Caco-2 (cell line): Measurements from ENCODE around the gene SMARCD3. TPM values are rescaled to one million over a fixed set of nuclear protein-coding genes. Genes with fewer than 3 reads are reported as not detected.

Experiments
- BruUV-seq: library from RNA; stranded (reverse); fragments of 400-500 nt; replicated peaks from 2 replicates; lab custom pipeline; 2021; lab: Mats Ljungman, UMichigan
- CTCF ChIA-PET: fragments of 300-600 bp; sonication (Branson Sonifier 250); formaldehyde crosslinking; loops from one replicate; lab custom pipeline; 2022; ENCODE audit warnings: antibody characterized with exemption; lab: Charles Lee
- POLR2A ChIA-PET: fragments of 300-600 bp; sonication (Branson Sonifier 250); formaldehyde crosslinking; loops from one replicate; lab custom pipeline; 2022; ENCODE audit warnings: antibody characterized with exemption; lab: Charles Lee
- DNase-seq, 2 experiments: peaks; one replicate each; pipeline versions ENCODE4 v3.0.0 to v3.0.0-alpha.2; 2020 to 2022
- H3K27me3 ChIP-seq: replicated peaks from 2 replicates; pipeline ENCODE4 v1.6.0; 2011; ENCODE audit warnings: low read length; ENCODE audit not compliant: control insufficient read depth, insufficient read depth
- H3K36me3 ChIP-seq: 2 replicates; pipeline ENCODE4 v1.5.1; 2011; ENCODE audit warnings: low read length; ENCODE audit not compliant: control insufficient read depth, insufficient read depth
- H3K4me1 ChIP-seq: fragments of 250-450 bp; sonication (Bioruptor Pico); 2 replicates; pipeline ENCODE4 v1.5.1; 2020; ENCODE audit warnings: mild to moderate bottlenecking
- H3K4me3 ChIP-seq: 2 replicates; pipeline ENCODE4 v1.5.1; 2011; ENCODE audit warnings: low read depth, mild to moderate bottlenecking, control low read depth, low read length
- H3K9me3 ChIP-seq: fragments of 250-450 bp; sonication (Bioruptor Pico); 2 replicates; pipeline ENCODE4 v1.5.1; 2020; ENCODE audit warnings: mild to moderate bottlenecking, moderate library complexity
- H3K27ac Mint-ChIP-seq: one replicate; pipeline ENCODE4 v1.8.0; 2022; ENCODE audit warnings: mixed read lengths; ENCODE audit not compliant: unreplicated experiment
- H3K27me3 Mint-ChIP-seq: one replicate; pipeline ENCODE4 v1.8.0; 2022; ENCODE audit warnings: mixed read lengths; ENCODE audit not compliant: insufficient read depth, unreplicated experiment
- H3K36me3 Mint-ChIP-seq: one replicate; pipeline ENCODE4 v1.8.0; 2022; ENCODE audit warnings: mild to moderate bottlenecking, mixed read lengths; ENCODE audit not compliant: insufficient read depth, unreplicated experiment
- H3K4me1 Mint-ChIP-seq: one replicate; pipeline ENCODE4 v1.8.0; 2022; ENCODE audit warnings: low read depth, mixed read lengths; ENCODE audit not compliant: unreplicated experiment
- H3K4me3 Mint-ChIP-seq: one replicate; pipeline ENCODE4 v1.8.0; 2022; ENCODE audit warnings: mild to moderate bottlenecking, moderate library complexity, mixed read lengths; ENCODE audit not compliant: unreplicated experiment
- H3K9me3 Mint-ChIP-seq: one replicate; pipeline ENCODE4 v1.8.0; 2022; ENCODE audit warnings: mixed read lengths; ENCODE audit not compliant: unreplicated experiment
- intact Hi-C: fragments of 100-400 bp; cut with micrococcal nuclease; formaldehyde crosslinking; loops from one replicate; pipeline ENCODE4 v1.10.0; 2022; ENCODE audit not compliant: unreplicated experiment
- total RNA-seq: library from RNA; stranded (reverse); gene quantifications from 2 replicates; pipeline ENCODE4 v1.2.3, GENCODE V29; 2022
- TF ChIP-seq, protein P1 (sequence below), 2 experiments: fragments of 200-600 bp in 1 of 2; IDR thresholded peaks; 1 replicate in 1 of 2; 2 replicates in 1 of 2; pipeline versions ENCODE4 v1.5.1 to v1.8.0; 2011 to 2022; ENCODE audit warnings: antibody characterized with exemption in 1 of 2, control low read depth in 1 of 2, inconsistent platforms in 1 of 2, low read depth in 1 of 2, low read length in 1 of 2, mild to moderate bottlenecking in 1 of 2, moderate library complexity in 1 of 2; ENCODE audit not compliant: insufficient read depth in 1 of 2, severe bottlenecking in 1 of 2, unreplicated experiment in 1 of 2

SMARCD3 gene
- total RNA-seq, 1 experiment from 2014 or later, result 27.8 TPM

DNA sequence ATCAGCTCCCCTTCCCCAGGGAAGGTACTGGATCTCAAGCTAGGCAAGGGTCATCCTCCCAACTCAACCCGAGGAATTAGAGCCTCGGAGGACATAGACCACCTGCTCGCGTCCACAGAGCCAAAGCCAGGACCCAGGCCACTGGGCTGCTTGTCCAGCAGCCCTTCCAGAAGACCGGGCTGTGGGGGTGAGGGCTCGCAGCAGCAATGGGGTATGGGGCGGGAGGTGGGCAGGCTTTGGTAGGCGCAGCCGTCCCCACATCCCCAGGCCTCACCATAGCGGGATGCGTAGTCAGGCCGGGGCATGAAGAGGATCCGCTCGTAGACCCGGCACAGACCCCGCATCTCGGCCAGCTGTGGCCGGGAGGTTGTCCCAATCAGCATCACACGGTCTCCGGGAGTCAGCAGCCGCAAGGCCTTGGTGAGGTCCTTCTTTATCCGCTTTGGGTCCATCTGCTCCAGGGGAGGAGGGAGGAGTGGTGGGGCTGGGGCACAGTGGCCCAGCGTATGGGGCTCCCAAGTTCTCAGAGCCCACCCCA is 56.4 kb downstream of the SMARCD3 start:
- ChIA-PET POLR2A (no interaction called here), CTCF (no interaction called here)
- no peaks in the 10 kb centered on the region for H3K4me1 ChIP-seq
- no peaks in the 10 kb centered on the region for H3K36me3 Mint-ChIP-seq
- DNase-seq, result no peak
- H3K9me3 Mint-ChIP-seq, result no peaks in the 10 kb centered on the region
- TF ChIP-seq, protein P1, sequence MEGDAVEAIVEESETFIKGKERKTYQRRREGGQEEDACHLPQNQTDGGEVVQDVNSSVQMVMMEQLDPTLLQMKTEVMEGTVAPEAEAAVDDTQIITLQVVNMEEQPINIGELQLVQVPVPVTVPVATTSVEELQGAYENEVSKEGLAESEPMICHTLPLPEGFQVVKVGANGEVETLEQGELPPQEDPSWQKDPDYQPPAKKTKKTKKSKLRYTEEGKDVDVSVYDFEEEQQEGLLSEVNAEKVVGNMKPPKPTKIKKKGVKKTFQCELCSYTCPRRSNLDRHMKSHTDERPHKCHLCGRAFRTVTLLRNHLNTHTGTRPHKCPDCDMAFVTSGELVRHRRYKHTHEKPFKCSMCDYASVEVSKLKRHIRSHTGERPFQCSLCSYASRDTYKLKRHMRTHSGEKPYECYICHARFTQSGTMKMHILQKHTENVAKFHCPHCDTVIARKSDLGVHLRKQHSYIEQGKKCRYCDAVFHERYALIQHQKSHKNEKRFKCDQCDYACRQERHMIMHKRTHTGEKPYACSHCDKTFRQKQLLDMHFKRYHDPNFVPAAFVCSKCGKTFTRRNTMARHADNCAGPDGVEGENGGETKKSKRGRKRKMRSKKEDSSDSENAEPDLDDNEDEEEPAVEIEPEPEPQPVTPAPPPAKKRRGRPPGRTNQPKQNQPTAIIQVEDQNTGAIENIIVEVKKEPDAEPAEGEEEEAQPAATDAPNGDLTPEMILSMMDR (IDR thresholded peaks at IDR 0.05; ENCODE audit: insufficient read depth in 1 of 2, low read depth in 1 of 2, low read length in 1 of 2, severe bottlenecking in 1 of 2, unreplicated experiment in 1 of 2), result no peak
- H3K27me3 Mint-ChIP-seq, result peaks cover 15% of the 10 kb centered on the region
- BruUV-seq, result no TSS peak
- no peak overlapping the region for H3K27ac Mint-ChIP-seq
- no peaks in the 10 kb centered on the region for H3K4me1 Mint-ChIP-seq
- H3K4me3 ChIP-seq, result no peak overlapping the region
- intact Hi-C loops, result no loop called here
- no peaks in the 10 kb centered on the region for H3K36me3 ChIP-seq
- no peak overlapping the region for H3K4me3 Mint-ChIP-seq
- H3K27me3 ChIP-seq, result peaks cover 3% of the 10 kb centered on the region; the same call in 1 of the 2 replicates
- no peaks in the 10 kb centered on the region for H3K9me3 ChIP-seq

DNA sequence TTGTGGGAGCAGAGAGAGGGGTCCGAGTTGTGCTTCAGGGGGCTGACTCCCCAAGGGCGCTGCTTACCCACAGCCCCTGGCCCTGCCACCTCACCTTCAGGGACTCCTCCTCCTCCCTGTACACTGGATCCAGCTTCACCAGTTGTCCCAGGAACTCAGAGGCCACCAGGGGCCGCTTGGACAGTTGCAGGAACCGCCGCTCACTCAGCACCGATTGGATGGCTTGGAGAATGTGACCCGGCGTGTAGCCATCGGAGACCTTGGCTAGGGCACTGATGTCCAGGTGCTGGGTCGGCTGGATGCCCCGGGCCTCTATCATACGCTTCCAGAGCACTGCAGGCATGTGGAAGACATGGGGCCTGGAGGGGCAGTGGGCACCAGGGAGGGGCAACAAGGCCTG is 57.0 kb downstream of the SMARCD3 start:
- Mint-ChIP-seq H3K36me3 (no peaks in the 10 kb centered on the region), H3K27me3 (peaks cover 15% of the 10 kb centered on the region), H3K9me3 (no peaks in the 10 kb centered on the region), H3K4me1 (no peaks in the 10 kb centered on the region), H3K27ac (no peak overlapping the region), H3K4me3 (no peak overlapping the region)
- peak in 1 of 2 experiments; percentile 41 for DNase-seq
- no peaks in the 10 kb centered on the region for H3K9me3 ChIP-seq
- intact Hi-C loops, result no loop called here
- ChIA-PET POLR2A (no interaction called here), CTCF (no interaction called here)
- H3K4me3 ChIP-seq, result no peak overlapping the region
- TF ChIP-seq, protein P1 (IDR thresholded peaks at IDR 0.05; ENCODE audit: insufficient read depth in 1 of 2, low read depth in 1 of 2, low read length in 1 of 2, severe bottlenecking in 1 of 2, unreplicated experiment in 1 of 2), result peak; percentile 7 to 35
- H3K4me1 ChIP-seq, result no peaks in the 10 kb centered on the region
- H3K27me3 ChIP-seq, result peaks cover 3% of the 10 kb centered on the region; the same call in 1 of the 2 replicates
- no TSS peak for BruUV-seq
- no peaks in the 10 kb centered on the region for H3K36me3 ChIP-seq

DNA sequence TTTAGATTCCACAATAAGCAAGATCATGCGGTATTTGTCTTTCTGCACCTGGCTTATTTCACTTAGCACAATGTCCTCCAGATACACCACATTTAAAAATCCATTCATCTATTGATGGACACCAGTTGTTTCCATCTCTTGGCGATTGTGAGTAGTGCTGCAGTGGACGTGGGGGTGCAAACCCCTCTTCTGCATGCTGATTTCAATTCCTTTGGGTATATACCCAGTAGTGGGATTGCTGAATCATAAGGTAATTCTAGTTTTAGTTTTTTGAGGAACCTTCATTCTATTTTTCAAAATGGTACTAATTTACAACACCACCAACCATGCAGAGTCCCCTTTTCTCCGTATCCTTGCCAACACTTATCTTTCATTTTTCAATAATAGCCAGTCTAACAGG is 59.5 kb downstream of the SMARCD3 start:
- H3K27me3 Mint-ChIP-seq, result peaks cover 12% of the 10 kb centered on the region
- no peak overlapping the region for H3K27ac Mint-ChIP-seq
- intact Hi-C loops, result no loop called here
- ChIA-PET CTCF (no interaction called here), POLR2A (no interaction called here)
- H3K4me3 Mint-ChIP-seq, result no peak overlapping the region
- Histone ChIP-seq H3K9me3 (no peaks in the 10 kb centered on the region), H3K4me3 (no peak overlapping the region), H3K27me3 (peaks cover 1% of the 10 kb centered on the region; the same call in 1 of the 2 replicates), H3K4me1 (no peaks in the 10 kb centered on the region), H3K36me3 (no peaks in the 10 kb centered on the region)
- H3K36me3 Mint-ChIP-seq, result no peaks in the 10 kb centered on the region
- H3K4me1 Mint-ChIP-seq, result no peaks in the 10 kb centered on the region
- no peak for DNase-seq
- BruUV-seq, result no TSS peak
- TF ChIP-seq, protein P1 (IDR thresholded peaks at IDR 0.05; ENCODE audit: insufficient read depth in 1 of 2, low read depth in 1 of 2, low read length in 1 of 2, severe bottlenecking in 1 of 2, unreplicated experiment in 1 of 2), result no peak
- H3K9me3 Mint-ChIP-seq, result no peaks in the 10 kb centered on the region

Other genes starting within 250 kb of the SMARCD3 start
- gene ATG9B, start 224.2 kb downstream of the SMARCD3 start, total RNA-seq, result 4.3 and 4.8 TPM in 2 replicates
- 30.1 and 30.8 TPM in 2 replicates for gene ABCB8, start 220.2 kb downstream of the SMARCD3 start, total RNA-seq
- gene ASIC3, start 200.2 kb downstream of the SMARCD3 start, total RNA-seq, result 0.70 and 1.1 TPM in 2 replicates
- 23.8 and 25.2 TPM in 2 replicates for gene CDK5, start 190.8 kb downstream of the SMARCD3 start, total RNA-seq
- gene SLC4A2, start 189.1 kb downstream of the SMARCD3 start, total RNA-seq, result 249 and 255 TPM in 2 replicates
- 114 and 119 TPM in 2 replicates for gene FASTK, start 167.9 kb downstream of the SMARCD3 start, total RNA-seq
- 68.1 and 75.0 TPM in 2 replicates for gene TMUB1, start 165.2 kb downstream of the SMARCD3 start, total RNA-seq
- gene AGAP3, start 162.2 kb downstream of the SMARCD3 start, total RNA-seq, result 70.2 and 76.6 TPM in 2 replicates
- not detected in 2 replicates for gene GBX1, start 81.0 kb downstream of the SMARCD3 start, total RNA-seq
- not detected in 2 replicates for gene ASB10, start 61.4 kb downstream of the SMARCD3 start, total RNA-seq
- gene H2BK1, start 38.2 kb downstream of the SMARCD3 start, total RNA-seq, result not detected in 2 replicates
- gene ABCF2, start 21.5 kb downstream of the SMARCD3 start, total RNA-seq, result 50.8 and 57.8 TPM in 2 replicates
- 30.9 and 34.0 TPM in 2 replicates for gene CHPF2, start 16.2 kb downstream of the SMARCD3 start, total RNA-seq
- 51.6 and 54.6 TPM in 2 replicates for gene NUB1, start 93.1 kb upstream of the SMARCD3 start, total RNA-seq
- 0.52 and 0.95 TPM in 2 replicates for gene WDR86, start 161.3 kb upstream of the SMARCD3 start, total RNA-seq
- not detected in 2 replicates for gene CRYGN, start 191.4 kb upstream of the SMARCD3 start, total RNA-seq